CD4-positive, CD25-positive, alpha-beta regulatory T cell (primary cell): ENCODE measurements around the gene ZNF469. TPM values are rescaled to one million over a fixed set of nuclear protein-coding genes. Genes with fewer than 3 reads are reported as not detected.

ENCODE experiments used
- ATAC-seq, 2 donors: fragments of 150-1000 bp; cut with Tn5 transposase; one replicate each; pipeline ENCODE4 v1.10.0; 2021; ENCODE audit warnings: low read depth in 2 of 2, moderate number of reproducible peaks in 2 of 2, moderate library complexity in 1 of 2
- DNase-seq, 3 donors: peaks; one replicate each; pipeline versions ENCODE4 v3.0.0 to v3.0.0-alpha.2; 2012 to 2022; ENCODE audit warnings: mixed read lengths in 1 of 3
- H3K27ac ChIP-seq: one replicate; pipeline ENCODE4 v1.7.0; 2013; ENCODE audit warnings: mild to moderate bottlenecking, low read length; ENCODE audit not compliant: insufficient read depth, poor library complexity, severe bottlenecking
- H3K27me3 ChIP-seq: one replicate; pipeline ENCODE4 v1.7.0; 2013; ENCODE audit warnings: low read length; ENCODE audit not compliant: control insufficient read depth, insufficient read depth
- H3K36me3 ChIP-seq: one replicate; pipeline ENCODE4 v1.7.0; 2013; ENCODE audit warnings: mild to moderate bottlenecking, low read length, moderate library complexity; ENCODE audit not compliant: control insufficient read depth, insufficient read depth
- H3K4me1 ChIP-seq: 2 replicates; pipeline ENCODE4 v1.7.0; 2013; ENCODE audit warnings: mild to moderate bottlenecking, low read length; ENCODE audit not compliant: insufficient read depth, control insufficient read depth, poor library complexity, severe bottlenecking
- H3K4me3 ChIP-seq: one replicate; pipeline ENCODE4 v1.7.0; 2013; ENCODE audit warnings: low read depth, mild to moderate bottlenecking, low read length, moderate library complexity
- H3K9me3 ChIP-seq, 2 experiments: 1 replicate in 1 of 2; 2 replicates in 1 of 2; pipeline ENCODE4 v1.7.0; 2013; ENCODE audit warnings: low read length in 2 of 2, mild to moderate bottlenecking in 1 of 2, moderate library complexity in 1 of 2; ENCODE audit not compliant: control insufficient read depth in 2 of 2
- H3K27ac Mint-ChIP-seq, 3 donors: one replicate each; pipeline ENCODE4 v1.8.0; 2020 to 2022; ENCODE audit warnings: mild to moderate bottlenecking in 3 of 3, mixed read lengths in 3 of 3, moderate library complexity in 2 of 3
- H3K27me3 Mint-ChIP-seq: one replicate; pipeline ENCODE4 v1.8.0; 2022; ENCODE audit warnings: mild to moderate bottlenecking, mixed read lengths
- H3K36me3 Mint-ChIP-seq: one replicate; pipeline ENCODE4 v1.8.0; 2020; ENCODE audit warnings: mixed read lengths
- H3K4me1 Mint-ChIP-seq, 4 donors: one replicate each; pipeline ENCODE4 v1.8.0; 2020 to 2022; ENCODE audit warnings: mixed read lengths in 4 of 4, mild to moderate bottlenecking in 1 of 4
- H3K4me3 Mint-ChIP-seq, 4 donors: one replicate each; pipeline ENCODE4 v1.8.0; 2020 to 2022; ENCODE audit warnings: mild to moderate bottlenecking in 4 of 4, mixed read lengths in 4 of 4, moderate library complexity in 3 of 4
- H3K9me3 Mint-ChIP-seq, 7 donors: one replicate each; pipeline ENCODE4 v1.8.0; 2020 to 2022; ENCODE audit warnings: mixed read lengths in 7 of 7, mild to moderate bottlenecking in 3 of 7, moderate library complexity in 2 of 7
- polyA plus RNA-seq, 4 donors: library from polyadenylated mRNA; unstranded; fragments of 300-500 nt; fragmentation: Illumina TruSeq; gene quantifications; one replicate each; pipeline ENCODE4 v1.2.3, GENCODE V29; 2021
- total RNA-seq: library from RNA; stranded (reverse); gene quantifications from one replicate; pipeline ENCODE4 v1.2.3, GENCODE V29; 2022

Gene ZNF469
- total and polyA plus RNA-seq, 5 donors from 2014 or later, result 0.01 to 0.32 (median 0.02) TPM; not detected in 2

DNA sequence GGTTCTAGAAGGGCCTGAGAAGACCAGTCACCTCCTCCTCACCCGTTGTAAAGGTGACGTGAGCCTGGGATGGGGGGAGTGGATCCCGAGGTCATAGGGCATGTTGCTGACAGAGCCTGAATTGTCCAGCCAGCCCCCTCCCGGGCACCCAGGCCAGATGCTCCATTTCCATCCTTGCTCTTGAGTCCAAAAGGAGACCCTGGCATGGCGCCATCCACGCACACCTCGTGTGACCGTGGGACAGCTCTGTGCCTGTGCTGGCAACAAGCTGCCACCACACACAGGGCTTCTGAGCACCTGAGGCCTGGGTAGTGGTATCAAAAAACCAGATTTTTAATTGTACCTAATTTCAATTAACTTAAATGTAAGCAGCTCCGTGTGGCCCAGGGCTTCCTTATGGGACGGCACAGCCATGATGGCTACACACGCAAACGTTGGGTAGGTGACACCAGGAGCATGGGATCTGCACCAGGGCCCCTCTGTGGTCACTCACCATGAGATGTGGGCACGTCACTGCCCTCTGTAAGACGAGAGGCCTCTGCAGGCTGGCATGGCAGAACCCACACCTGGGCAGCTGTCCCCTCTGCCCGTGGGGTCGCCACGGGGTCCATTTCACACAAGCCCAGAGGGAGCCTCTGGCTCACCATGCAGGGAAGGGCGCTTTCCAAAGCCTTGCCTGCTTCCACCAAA is 37.6 kb upstream of the ZNF469 start:
- DNase-seq, result no peak
- peaks cover 5% of the 10 kb centered on the region for H3K4me1 ChIP-seq
- H3K27me3 ChIP-seq, result no peaks in the 10 kb centered on the region
- Mint-ChIP-seq H3K27me3 (peaks cover 5% of the 10 kb centered on the region), H3K4me3 (no peak overlapping the region), H3K36me3 (no peaks in the 10 kb centered on the region), H3K4me1 (peaks cover 0 to 12% (median 4%) of the 10 kb centered on the region in 4 donors), H3K9me3 (peaks cover 0 to 3% (median 0%) of the 10 kb centered on the region in 7 donors), H3K27ac (no peak overlapping the region)
- no peak overlapping the region for H3K4me3 ChIP-seq
- H3K36me3 ChIP-seq, result no peaks in the 10 kb centered on the region
- ATAC-seq, result no peak
- no peak overlapping the region for H3K27ac ChIP-seq
- no peaks in the 10 kb centered on the region for H3K9me3 ChIP-seq

DNA sequence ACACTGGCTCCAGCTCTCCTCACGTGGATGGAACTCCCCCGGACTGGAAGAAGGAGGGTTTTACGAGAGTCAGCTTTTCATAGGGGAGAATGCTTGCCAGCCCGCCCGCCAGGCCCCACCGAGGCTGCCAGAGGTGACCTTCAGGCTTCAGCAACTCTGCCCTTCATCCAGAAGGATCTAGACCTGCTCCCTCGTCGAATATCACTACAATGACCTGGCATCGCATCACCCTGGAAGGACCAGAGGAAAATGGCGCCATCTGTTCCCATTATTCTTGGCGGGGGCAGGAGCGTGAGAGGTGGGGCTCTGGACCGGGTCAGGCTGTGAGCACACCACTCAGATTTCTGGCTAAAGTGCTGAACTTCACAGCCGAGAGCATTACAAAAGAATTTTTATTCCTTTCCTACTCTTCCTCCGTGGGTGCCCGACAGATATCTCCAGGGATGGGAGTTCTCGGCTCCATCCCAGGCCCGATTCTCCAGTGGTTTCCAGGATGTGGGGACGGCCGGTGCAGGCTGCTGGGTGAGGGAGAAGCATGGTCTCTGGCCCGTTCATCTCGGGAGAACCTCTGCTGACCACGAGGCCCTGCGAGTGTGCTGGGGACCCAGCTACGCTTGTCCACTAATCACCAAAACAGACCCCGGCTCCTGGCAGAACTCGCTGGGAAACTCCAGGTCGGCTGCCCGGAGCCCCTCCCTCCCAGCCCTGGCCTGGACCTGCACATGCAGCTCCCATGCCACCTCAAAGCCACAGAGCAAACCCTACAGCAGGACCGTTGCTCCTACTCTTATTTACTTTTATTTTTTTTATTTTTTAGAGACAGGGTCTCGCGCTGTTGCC is 36.8 kb upstream of the ZNF469 start:
- Mint-ChIP-seq H3K36me3 (no peaks in the 10 kb centered on the region), H3K27ac (no peak overlapping the region)
- ATAC-seq, result no peak

GRCh38 chr16:88346680-88347505 is 35.9 kb upstream of the ZNF469 start:
- H3K4me1 ChIP-seq, result peaks cover 5% of the 10 kb centered on the region
- H3K9me3 ChIP-seq, result no peaks in the 10 kb centered on the region
- Mint-ChIP-seq H3K4me3 (no peak overlapping the region), H3K27ac (peak overlapping the region in 1 of 3 donors; percentile 52), H3K4me1 (peaks cover 0 to 12% (median 4%) of the 10 kb centered on the region in 4 donors), H3K27me3 (peaks cover 5% of the 10 kb centered on the region), H3K36me3 (no peaks in the 10 kb centered on the region), H3K9me3 (peaks cover 0 to 4% (median 0%) of the 10 kb centered on the region in 7 donors)
- ATAC-seq, result no peak
- H3K4me3 ChIP-seq, result no peak overlapping the region
- DNase-seq, result no peak
- no peaks in the 10 kb centered on the region for H3K36me3 ChIP-seq
- no peak overlapping the region for H3K27ac ChIP-seq
- H3K27me3 ChIP-seq, result no peaks in the 10 kb centered on the region

More for the DNA sequence above, 36.8 kb upstream of the ZNF469 start:
- Mint-ChIP-seq H3K4me1 (peaks cover 0 to 12% (median 4%) of the 10 kb centered on the region in 4 donors), H3K27me3 (peaks cover 5% of the 10 kb centered on the region), H3K4me3 (no peak overlapping the region), H3K9me3 (peaks cover 0 to 4% (median 0%) of the 10 kb centered on the region in 7 donors)
- Histone ChIP-seq H3K9me3 (no peaks in the 10 kb centered on the region), H3K4me1 (peaks cover 5% of the 10 kb centered on the region), H3K36me3 (no peaks in the 10 kb centered on the region), H3K27me3 (no peaks in the 10 kb centered on the region), H3K4me3 (no peak overlapping the region), H3K27ac (no peak overlapping the region)
- DNase-seq, result no peak

GRCh38 chr16:88347656-88348376 is 34.9 kb upstream of the ZNF469 start:
- Histone ChIP-seq H3K36me3 (no peaks in the 10 kb centered on the region), H3K27ac (no peak overlapping the region), H3K9me3 (no peaks in the 10 kb centered on the region), H3K27me3 (no peaks in the 10 kb centered on the region), H3K4me1 (peaks cover 5% of the 10 kb centered on the region), H3K4me3 (no peak overlapping the region)
- Mint-ChIP-seq H3K4me3 (no peak overlapping the region), H3K36me3 (no peaks in the 10 kb centered on the region), H3K4me1 (peaks cover 0 to 12% (median 4%) of the 10 kb centered on the region in 4 donors), H3K9me3 (peaks cover 0 to 4% (median 0%) of the 10 kb centered on the region in 7 donors), H3K27ac (peak overlapping the region; percentile 67 to 90 (median 89)), H3K27me3 (peaks cover 5% of the 10 kb centered on the region)
- peak; percentile 12 to 44 for ATAC-seq
- DNase-seq, result peak in 2 of 3 donors; percentile 26 to 46

- Histone ChIP-seq H3K4me1 (peaks cover 5% of the 10 kb centered on the region), H3K27me3 (no peaks in the 10 kb centered on the region), H3K9me3 (no peaks in the 10 kb centered on the region), H3K4me3 (no peak overlapping the region), H3K27ac (no peak overlapping the region), H3K36me3 (no peaks in the 10 kb centered on the region)
- DNase-seq (no peak), ATAC-seq (no peak)
- Mint-ChIP-seq H3K4me1 (peaks cover 0 to 12% (median 4%) of the 10 kb centered on the region in 4 donors), H3K27me3 (no peaks in the 10 kb centered on the region), H3K36me3 (no peaks in the 10 kb centered on the region), H3K9me3 (peaks cover 0 to 4% (median 0%) of the 10 kb centered on the region in 7 donors), H3K27ac (peak overlapping the region; percentile 67 to 90 (median 89)), H3K4me3 (no peak overlapping the region)
Observed at GRCh38 chr16:88348377-88349152, 34.2 kb upstream of the ZNF469 start.

DNA sequence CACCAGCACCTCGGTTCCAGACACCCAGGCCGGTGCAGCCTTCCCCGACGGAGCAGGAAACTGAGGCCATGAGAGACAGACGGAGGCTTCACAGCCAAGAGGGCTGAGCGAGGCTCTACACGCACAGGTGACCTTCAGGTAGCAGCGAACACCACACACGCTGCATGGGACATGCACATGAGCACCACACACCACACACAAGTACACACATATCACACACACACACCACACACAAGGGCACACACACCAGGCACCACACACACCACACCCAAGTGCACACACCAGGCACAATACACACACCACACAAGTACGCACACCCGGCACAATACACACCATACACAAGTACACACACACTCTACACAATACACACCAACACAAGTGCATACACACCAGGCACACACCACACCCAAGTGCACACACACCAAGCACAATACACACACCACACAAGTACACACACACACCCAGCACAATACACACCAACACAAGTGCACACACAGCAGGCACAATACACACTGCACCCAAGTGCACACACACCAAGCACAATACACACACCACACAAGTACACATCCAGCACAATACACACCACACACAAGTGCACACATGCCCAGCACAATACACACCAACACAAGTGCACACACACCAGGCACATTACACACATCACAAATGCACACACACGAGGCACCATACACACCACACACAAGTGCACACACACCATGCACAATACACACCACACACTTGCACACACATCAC is 33.4 kb upstream of the ZNF469 start:
- Mint-ChIP-seq H3K27ac (no peak overlapping the region), H3K27me3 (no peaks in the 10 kb centered on the region), H3K36me3 (no peaks in the 10 kb centered on the region), H3K4me3 (no peak overlapping the region), H3K9me3 (peaks cover 0 to 3% (median 0%) of the 10 kb centered on the region in 7 donors), H3K4me1 (peaks cover 0 to 12% (median 4%) of the 10 kb centered on the region in 4 donors)
- Histone ChIP-seq H3K36me3 (no peaks in the 10 kb centered on the region), H3K27ac (no peak overlapping the region), H3K4me1 (peaks cover 5% of the 10 kb centered on the region), H3K4me3 (no peak overlapping the region), H3K27me3 (no peaks in the 10 kb centered on the region), H3K9me3 (no peaks in the 10 kb centered on the region)
- DNase-seq, result no peak
- no peak for ATAC-seq
